Upper lobe of left lung (tissue), 6 donors: ENCODE results near the gene PHF3. TPM values are rescaled to one million over a fixed set of nuclear protein-coding genes. Genes with fewer than 3 reads are reported as not detected.
"Not testable (repeated sequence)": the region's sequence is repeated elsewhere in the genome, so short reads cannot be mapped to it uniquely, and the experiment has no call there.

Experiments used
- ATAC-seq, 2 donors: fragments of 200-7000 bp; cut with Tn5 transposase; one replicate each; pipeline ENCODE4 v1.9.1; 2022; ENCODE audit warnings: mild to moderate bottlenecking in 2 of 2, moderate library complexity in 2 of 2; ENCODE audit not compliant: low FRiP score in 2 of 2
- DNase-seq, 2 donors: peaks; one replicate each; pipeline ENCODE4 v3.0.0-alpha.2; 2019 to 2020
- H3K27ac ChIP-seq, 4 donors: fragments of 200-600 bp; sonication (generic); one replicate each; pipeline ENCODE4 v1.5.1; 2016 to 2019
- H3K27me3 ChIP-seq, 4 donors: fragments of 200-600 bp; sonication (generic); one replicate each; pipeline ENCODE4 v1.5.1; 2017 to 2019
- H3K36me3 ChIP-seq, 4 donors: fragments of 200-600 bp; sonication (generic); one replicate each; pipeline ENCODE4 v1.5.1; 2016 to 2019
- H3K4me1 ChIP-seq, 4 donors: fragments of 200-600 bp; sonication (generic); one replicate each; pipeline ENCODE4 v1.5.1; 2018 to 2019
- H3K4me3 ChIP-seq, 4 donors: fragments of 200-600 bp; sonication (generic); one replicate each; pipeline ENCODE4 v1.5.1; 2017 to 2019; ENCODE audit warnings: mild to moderate bottlenecking in 2 of 4, moderate library complexity in 1 of 4
- H3K9me3 ChIP-seq, 4 donors: fragments of 200-600 bp; sonication (generic); one replicate each; pipeline ENCODE4 v1.5.1; 2018 to 2019
- EP300 ChIP-seq, 4 donors: sonication (generic); formaldehyde crosslinking; IDR thresholded peaks; one replicate each; pipeline ENCODE4 v1.5.1; 2017; ENCODE audit warnings: antibody characterized with exemption in 4 of 4, control low read depth in 2 of 4
- POLR2A ChIP-seq, 4 donors: fragments of 450-650 bp; IDR thresholded peaks; one replicate each; pipeline ENCODE4 v1.5.1; 2016 to 2017; ENCODE audit warnings: antibody characterized with exemption in 4 of 4, mild to moderate bottlenecking in 2 of 4
- POLR2AphosphoS5 ChIP-seq, 2 donors: sonication (generic); formaldehyde crosslinking; IDR thresholded peaks; one replicate each; pipeline ENCODE4 v1.5.1; 2017; ENCODE audit warnings: antibody characterized with exemption in 2 of 2
- WGBS, 2 donors: methylation state at CpG; one replicate each; pipeline ENCODE4 v1.1.5; 2017 to 2018; 5-methylcytosine and 5-hydroxymethylcytosine counted together
- total RNA-seq, 6 donors: library from RNA; depleted of rRNA in 4 of 6; stranded (reverse); fragments of >200 nt in 4 of 6; gene quantifications; one replicate each; pipeline versions ENCODE4 v1.1.0 to v1.2.1, GENCODE V29; 2016 to 2021
- TF ChIP-seq, protein P1 (sequence below), 6 experiments: fragments of 450-650 bp in 4 of 6; fragments of 200-600 bp in 2 of 6; sonication (generic) in 2 of 6; IDR thresholded peaks; one replicate each; pipeline ENCODE4 v1.5.1; 2016 to 2019; ENCODE audit warnings: antibody characterized with exemption in 6 of 6
- donor health status: DM: no; HTN: no; CAD: no; lungs with moderate emphysema.
- donor health status: DM: no; HTN: yes; CAD: no; lungs with severe emphysema.

PHF3 gene
- total RNA-seq, 6 donors from 2014 or later, result 47.4 to 111 (median 51.5) TPM

DNA sequence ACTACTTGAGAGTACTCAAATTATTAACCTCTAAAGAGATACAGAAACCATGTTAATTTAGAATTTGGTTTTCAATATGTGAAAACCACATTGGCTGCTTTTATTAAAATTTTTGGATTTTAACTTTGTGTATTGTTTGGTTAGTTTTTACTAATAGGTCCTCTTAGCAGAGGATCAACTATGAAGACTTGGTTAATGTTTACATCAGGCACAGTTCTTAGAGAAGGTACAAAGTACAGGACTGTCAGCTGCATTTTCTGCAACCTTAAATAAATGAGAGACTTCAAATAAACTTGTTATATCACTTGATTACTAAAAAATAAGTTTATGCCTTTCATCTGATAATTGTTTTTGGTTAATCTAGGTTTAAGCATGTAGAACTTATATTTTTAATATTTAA is 89.1 kb downstream of the PHF3 start:
- Histone ChIP-seq H3K4me1 (no peaks in the 10 kb centered on the region), H3K27me3 (no peaks in the 10 kb centered on the region), H3K4me3 (no peak overlapping the region), H3K9me3 (no peaks in the 10 kb centered on the region), H3K36me3 (no peaks in the 10 kb centered on the region), H3K27ac (no peak overlapping the region)
- TF ChIP-seq EP300 (IDR thresholded peaks at IDR 0.05), result no peak
- TF ChIP-seq POLR2A (IDR thresholded peaks at IDR 0.05), result no peak
- TF ChIP-seq POLR2AphosphoS5 (IDR thresholded peaks at IDR 0.05), result no peak
- TF ChIP-seq, protein P1, sequence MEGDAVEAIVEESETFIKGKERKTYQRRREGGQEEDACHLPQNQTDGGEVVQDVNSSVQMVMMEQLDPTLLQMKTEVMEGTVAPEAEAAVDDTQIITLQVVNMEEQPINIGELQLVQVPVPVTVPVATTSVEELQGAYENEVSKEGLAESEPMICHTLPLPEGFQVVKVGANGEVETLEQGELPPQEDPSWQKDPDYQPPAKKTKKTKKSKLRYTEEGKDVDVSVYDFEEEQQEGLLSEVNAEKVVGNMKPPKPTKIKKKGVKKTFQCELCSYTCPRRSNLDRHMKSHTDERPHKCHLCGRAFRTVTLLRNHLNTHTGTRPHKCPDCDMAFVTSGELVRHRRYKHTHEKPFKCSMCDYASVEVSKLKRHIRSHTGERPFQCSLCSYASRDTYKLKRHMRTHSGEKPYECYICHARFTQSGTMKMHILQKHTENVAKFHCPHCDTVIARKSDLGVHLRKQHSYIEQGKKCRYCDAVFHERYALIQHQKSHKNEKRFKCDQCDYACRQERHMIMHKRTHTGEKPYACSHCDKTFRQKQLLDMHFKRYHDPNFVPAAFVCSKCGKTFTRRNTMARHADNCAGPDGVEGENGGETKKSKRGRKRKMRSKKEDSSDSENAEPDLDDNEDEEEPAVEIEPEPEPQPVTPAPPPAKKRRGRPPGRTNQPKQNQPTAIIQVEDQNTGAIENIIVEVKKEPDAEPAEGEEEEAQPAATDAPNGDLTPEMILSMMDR (IDR thresholded peaks at IDR 0.05), result no peak
- no peak for ATAC-seq
- DNase-seq, result no peak

DNA sequence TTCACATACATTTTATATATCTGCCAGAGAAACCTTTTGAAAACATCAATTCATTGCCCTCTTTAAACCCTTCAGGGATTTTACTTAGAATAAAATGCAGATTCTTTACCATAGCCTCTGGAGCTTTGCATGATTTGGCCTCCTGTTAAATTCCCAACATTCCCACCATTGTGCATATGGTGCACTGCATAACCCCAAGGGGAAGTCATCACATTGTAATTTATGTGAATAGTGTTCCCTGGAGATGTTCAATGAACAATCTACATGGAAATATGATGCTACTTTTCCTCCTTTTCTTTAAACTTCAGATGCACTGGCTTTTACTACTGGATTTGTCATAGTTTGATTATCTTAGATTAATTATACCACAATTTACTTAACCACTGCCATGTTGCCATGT is 94.7 kb downstream of the PHF3 start:
- no peak for ATAC-seq
- H3K9me3 ChIP-seq, result no peaks in the 10 kb centered on the region
- H3K36me3 ChIP-seq, result no peaks in the 10 kb centered on the region
- H3K4me3 ChIP-seq, result no peak overlapping the region
- H3K4me1 ChIP-seq, result no peaks in the 10 kb centered on the region
- no peak overlapping the region for H3K27ac ChIP-seq
- H3K27me3 ChIP-seq, result no peaks in the 10 kb centered on the region
- TF ChIP-seq POLR2A (IDR thresholded peaks at IDR 0.05), result no peak
- TF ChIP-seq, protein P1 (IDR thresholded peaks at IDR 0.05), result no peak
- no peak for TF ChIP-seq EP300 (IDR thresholded peaks at IDR 0.05)
- TF ChIP-seq POLR2AphosphoS5 (IDR thresholded peaks at IDR 0.05), result no peak
- DNase-seq, result no peak

DNA sequence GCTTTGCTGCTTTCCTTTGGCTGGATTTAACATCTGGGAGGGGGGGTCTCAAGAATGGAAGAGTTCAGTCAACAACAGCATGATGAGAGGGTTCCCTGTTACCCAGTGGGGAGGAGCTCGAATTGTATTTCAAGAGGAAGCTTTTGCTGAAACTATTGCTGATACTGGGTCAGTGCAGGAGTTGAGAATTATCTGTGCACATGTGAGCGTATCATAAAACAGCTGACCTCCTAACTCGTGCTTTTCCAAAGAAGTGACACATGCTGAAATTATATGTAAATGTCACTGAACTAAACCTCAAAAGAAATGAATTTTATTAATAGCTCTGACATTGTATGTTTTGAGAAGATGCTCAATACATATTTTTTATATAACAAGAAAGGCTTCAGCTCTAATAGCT is 96.3 kb downstream of the PHF3 start:
- 89 to 93% methylated on average over 3 of the region's 3 CpGs for WGBS, 2 donors
- H3K27ac ChIP-seq, result no peak overlapping the region
- H3K4me1 ChIP-seq, result no peaks in the 10 kb centered on the region
- ATAC-seq (no peak), DNase-seq (no peak)
- no peak overlapping the region for H3K4me3 ChIP-seq
- no peaks in the 10 kb centered on the region for H3K9me3 ChIP-seq
- no peak for TF ChIP-seq POLR2AphosphoS5 (IDR thresholded peaks at IDR 0.05)
- TF ChIP-seq, protein P1 (IDR thresholded peaks at IDR 0.05), result no peak
- TF ChIP-seq POLR2A (IDR thresholded peaks at IDR 0.05), result no peak
- no peak for TF ChIP-seq EP300 (IDR thresholded peaks at IDR 0.05)
- no peaks in the 10 kb centered on the region for H3K27me3 ChIP-seq
- no peaks in the 10 kb centered on the region for H3K36me3 ChIP-seq

DNA sequence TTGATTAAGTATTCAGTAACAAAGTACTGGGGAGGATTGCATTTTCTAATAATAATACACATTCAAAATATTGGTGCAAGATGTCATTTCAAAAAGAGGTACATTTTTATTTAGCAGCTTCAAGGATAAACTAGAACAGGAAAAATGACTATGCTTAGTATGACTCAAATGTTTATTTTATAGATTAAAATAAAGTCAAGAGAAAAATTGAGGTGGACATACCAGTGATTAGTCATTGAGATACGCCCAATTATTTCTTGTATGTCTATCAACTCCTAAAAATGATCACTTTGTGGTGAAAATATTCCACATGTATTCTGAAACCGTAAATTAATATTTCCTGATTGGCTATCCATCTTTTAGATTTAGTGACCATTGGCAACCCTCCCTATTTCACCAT is 96.7 kb downstream of the PHF3 start:
- Histone ChIP-seq H3K4me3 (no peak overlapping the region), H3K27me3 (no peaks in the 10 kb centered on the region), H3K36me3 (no peaks in the 10 kb centered on the region), H3K4me1 (no peaks in the 10 kb centered on the region), H3K27ac (no peak overlapping the region), H3K9me3 (no peaks in the 10 kb centered on the region)
- no peak for DNase-seq
- WGBS, 2 donors, result 88 to 92% methylated on average over 2 of the region's 2 CpGs
- ATAC-seq, result no peak
- TF ChIP-seq, protein P1 (IDR thresholded peaks at IDR 0.05), result no peak
- TF ChIP-seq EP300 (IDR thresholded peaks at IDR 0.05), result no peak
- TF ChIP-seq POLR2A (IDR thresholded peaks at IDR 0.05), result no peak
- no peak for TF ChIP-seq POLR2AphosphoS5 (IDR thresholded peaks at IDR 0.05)

DNA sequence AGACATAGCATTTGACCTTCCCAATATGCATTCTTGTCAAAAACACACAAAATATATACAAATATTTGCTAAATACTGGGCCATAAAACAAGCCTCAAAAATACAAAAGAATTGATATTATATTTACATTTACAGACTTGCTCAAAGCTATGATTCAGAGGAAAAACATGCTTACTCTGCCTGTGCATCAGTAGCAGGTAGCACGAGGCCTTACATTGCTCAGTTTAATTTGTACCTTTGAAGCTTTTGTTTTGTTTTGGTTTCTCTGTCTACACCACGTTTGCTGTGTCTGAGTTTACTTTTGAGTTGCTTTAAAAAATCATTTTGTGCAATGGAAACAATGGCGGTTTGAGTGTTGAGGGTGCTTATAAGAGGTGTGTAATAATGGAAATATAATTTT is 99.3 kb downstream of the PHF3 start:
- Histone ChIP-seq H3K4me1 (no peaks in the 10 kb centered on the region), H3K36me3 (no peaks in the 10 kb centered on the region), H3K4me3 (no peak overlapping the region), H3K27me3 (no peaks in the 10 kb centered on the region), H3K27ac (no peak overlapping the region), H3K9me3 (no peaks in the 10 kb centered on the region)
- ATAC-seq, result no peak
- DNase-seq, result no peak
- TF ChIP-seq, protein P1 (IDR thresholded peaks at IDR 0.05), result no peak
- no peak for TF ChIP-seq POLR2A (IDR thresholded peaks at IDR 0.05)
- TF ChIP-seq POLR2AphosphoS5 (IDR thresholded peaks at IDR 0.05), result no peak
- no peak for TF ChIP-seq EP300 (IDR thresholded peaks at IDR 0.05)
- 86 to 87% methylated on average over 3 of the region's 3 CpGs for WGBS, 2 donors

DNA sequence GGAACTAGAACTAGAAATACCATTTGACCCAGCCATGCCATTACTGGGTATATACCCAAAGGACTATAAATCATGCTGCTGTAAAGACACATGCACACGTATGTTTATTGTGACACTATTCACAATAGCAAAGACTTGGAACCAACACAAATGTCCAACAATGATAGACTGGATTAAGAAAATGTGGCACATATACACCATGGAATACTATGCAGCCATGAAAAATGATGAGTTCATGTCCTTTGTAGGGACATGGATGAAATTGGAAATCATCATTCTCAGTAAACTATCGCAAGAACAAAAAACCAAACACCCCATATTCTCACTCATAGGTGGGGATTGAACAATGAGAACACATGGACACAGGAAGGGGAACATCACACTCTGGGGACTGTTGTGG is 102.6 kb downstream of the PHF3 start:
- not testable (repeated sequence) for H3K4me1 ChIP-seq, H3K27me3 ChIP-seq, H3K36me3 ChIP-seq, H3K4me3 ChIP-seq, DNase-seq, H3K9me3 ChIP-seq, H3K27ac ChIP-seq, ATAC-seq
- WGBS, 2 donors, result 91 to 94% methylated on average over 2 of the region's 2 CpGs
